Liver (tissue), 9 donors: ENCODE measurements around the gene SNAPC4. TPM values are rescaled to one million over a fixed set of nuclear protein-coding genes. Genes with fewer than 3 reads are reported as not detected.

Source experiments
- DNase-seq: peaks from one replicate; pipeline ENCODE4 v3.0.0-alpha.2; 2017; ENCODE audit warnings: low spot score
- H3K27ac ChIP-seq, 2 donors: one replicate each; pipeline ENCODE4 v1.7.0; 2013; ENCODE audit warnings: inconsistent platforms in 2 of 2, low read length in 2 of 2, control low read depth in 1 of 2, low read depth in 1 of 2, mild to moderate bottlenecking in 1 of 2
- H3K27me3 ChIP-seq, 4 donors: one replicate each; pipeline versions ENCODE4 v1.6.1 to v1.7.0; 2013; ENCODE audit warnings: low read length in 3 of 4, inconsistent platforms in 1 of 4, mild to moderate bottlenecking in 1 of 4, moderate library complexity in 1 of 4; ENCODE audit not compliant: control insufficient read depth in 4 of 4, insufficient read depth in 4 of 4
- H3K36me3 ChIP-seq, 4 donors: one replicate each; pipeline versions ENCODE4 v1.6.1 to v1.7.0; 2013; ENCODE audit warnings: low read length in 3 of 4, mild to moderate bottlenecking in 3 of 4, low read depth in 1 of 4, moderate library complexity in 1 of 4; ENCODE audit not compliant: control insufficient read depth in 4 of 4, insufficient read depth in 3 of 4
- H3K4me1 ChIP-seq, 4 donors: one replicate each; pipeline versions ENCODE4 v1.6.1 to v1.7.0; 2013; ENCODE audit warnings: low read length in 3 of 4, mild to moderate bottlenecking in 3 of 4, moderate library complexity in 1 of 4; ENCODE audit not compliant: control insufficient read depth in 4 of 4, insufficient read depth in 4 of 4
- H3K4me3 ChIP-seq, 3 donors: one replicate each; pipeline versions ENCODE4 v1.6.1 to v1.7.0; 2013; ENCODE audit warnings: low read length in 3 of 3, control low read depth in 1 of 3, low read depth in 1 of 3, mild to moderate bottlenecking in 1 of 3
- H3K9ac ChIP-seq, 2 donors: one replicate each; pipeline ENCODE4 v1.7.0; 2013; ENCODE audit warnings: low read length in 2 of 2, mild to moderate bottlenecking in 2 of 2, moderate library complexity in 2 of 2, control low read depth in 1 of 2, low read depth in 1 of 2
- H3K9me3 ChIP-seq, 4 donors: one replicate each; pipeline versions ENCODE4 v1.6.1 to v1.7.0; 2013; ENCODE audit warnings: low read length in 3 of 4; ENCODE audit not compliant: control insufficient read depth in 4 of 4
- EGR1 ChIP-seq, 2 donors: IDR thresholded peaks; 2 replicates each; pipeline ENCODE4 v1.6.1; 2016 to 2018; ENCODE audit warnings: antibody characterized with exemption in 2 of 2, low read depth in 2 of 2
- FOXA1 ChIP-seq: IDR thresholded peaks from 2 replicates; pipeline ENCODE4 v1.6.1; 2016; ENCODE audit warnings: antibody characterized with exemption
- FOXA2 ChIP-seq: IDR thresholded peaks from 2 replicates; pipeline ENCODE4 v1.6.1; 2016; ENCODE audit warnings: antibody characterized with exemption
- GABPA ChIP-seq, 2 donors: IDR thresholded peaks in 1 of 2; conservative IDR thresholded peaks in 1 of 2; 2 replicates each; pipeline ENCODE4 v1.6.1; 2016; ENCODE audit warnings: antibody characterized with exemption in 2 of 2, mild to moderate bottlenecking in 1 of 2, moderate library complexity in 1 of 2
- HNF4A ChIP-seq, 2 donors: conservative IDR thresholded peaks; 2 replicates each; pipeline ENCODE4 v1.6.1; 2016; ENCODE audit warnings: antibody characterized with exemption in 2 of 2, mild to moderate bottlenecking in 2 of 2
- HNF4G ChIP-seq: IDR thresholded peaks from 2 replicates; pipeline ENCODE4 v1.6.1; 2016; ENCODE audit warnings: antibody characterized with exemption
- NR2F2 ChIP-seq: IDR thresholded peaks from 2 replicates; pipeline ENCODE4 v1.6.1; 2016; ENCODE audit warnings: antibody characterized with exemption
- RAD21 ChIP-seq, 2 donors: IDR thresholded peaks; 2 replicates each; pipeline ENCODE4 v1.6.1; 2016; ENCODE audit warnings: antibody characterized with exemption in 2 of 2, mild to moderate bottlenecking in 2 of 2
- RXRA ChIP-seq, 2 donors: IDR thresholded peaks; 2 replicates each; pipeline ENCODE4 v1.6.1; 2017 to 2018; ENCODE audit warnings: antibody characterized with exemption in 2 of 2, mild to moderate bottlenecking in 1 of 2
- SP1 ChIP-seq: IDR thresholded peaks from 2 replicates; pipeline ENCODE4 v1.6.1; 2018; ENCODE audit warnings: antibody characterized with exemption, mild to moderate bottlenecking
- YY1 ChIP-seq: IDR thresholded peaks from 2 replicates; pipeline ENCODE4 v1.6.1; 2016; ENCODE audit warnings: antibody characterized with exemption, mild to moderate bottlenecking
- WGBS: extraction: QIAGEN DNeasy Blood & Tissue Kit; methylation state at CpG from one replicate; pipeline ENCODE4 v1.1.7; 2013; 5-methylcytosine and 5-hydroxymethylcytosine counted together
- polyA plus RNA-seq, 2 donors: library from polyadenylated mRNA; stranded (reverse) in 1 of 2; unstranded in 1 of 2; fragments of 200-250 nt in 1 of 2; fragments of >200 nt in 1 of 2; fragmentation: Nextera tagmentation in 1 of 2; extraction: Ambion mirVana in 1 of 2; gene quantifications; one replicate each; pipeline versions ENCODE4 v1.2.1 to v1.2.3, GENCODE V29; 2013 to 2015
- total RNA-seq, 2 donors: library from RNA; depleted of rRNA; stranded (reverse); fragments of >200 nt; gene quantifications; one replicate each; pipeline ENCODE4 v1.2.3, GENCODE V29; 2014
- TF ChIP-seq, protein P1 (sequence below): IDR thresholded peaks from 2 replicates; pipeline ENCODE4 v1.6.1; 2016; ENCODE audit warnings: antibody characterized with exemption, mild to moderate bottlenecking
- TF ChIP-seq, protein P2 (sequence below): IDR thresholded peaks from 2 replicates; pipeline ENCODE4 v1.6.1; 2016; ENCODE audit warnings: antibody characterized with exemption
- TF ChIP-seq, protein P3 (sequence below): IDR thresholded peaks from 2 replicates; pipeline ENCODE4 v1.6.1; 2016; ENCODE audit warnings: antibody characterized with exemption
- TF ChIP-seq, protein P4 (sequence below): fragments of 150-350 bp; IDR thresholded peaks from 2 replicates; pipeline ENCODE4 v1.5.1; 2017; ENCODE audit warnings: improper control_type of control experiment, low read depth, low read length; ENCODE audit not compliant: missing input control
- donor health status: healthy.
- donor health status: healthy.
- donor health status: healthy.
- donor health status: healthy.
- donor health status: healthy.

Gene SNAPC4
- total and polyA plus RNA-seq, 4 donors, result 0.75 to 4.2 (median 3.1) TPM

DNA sequence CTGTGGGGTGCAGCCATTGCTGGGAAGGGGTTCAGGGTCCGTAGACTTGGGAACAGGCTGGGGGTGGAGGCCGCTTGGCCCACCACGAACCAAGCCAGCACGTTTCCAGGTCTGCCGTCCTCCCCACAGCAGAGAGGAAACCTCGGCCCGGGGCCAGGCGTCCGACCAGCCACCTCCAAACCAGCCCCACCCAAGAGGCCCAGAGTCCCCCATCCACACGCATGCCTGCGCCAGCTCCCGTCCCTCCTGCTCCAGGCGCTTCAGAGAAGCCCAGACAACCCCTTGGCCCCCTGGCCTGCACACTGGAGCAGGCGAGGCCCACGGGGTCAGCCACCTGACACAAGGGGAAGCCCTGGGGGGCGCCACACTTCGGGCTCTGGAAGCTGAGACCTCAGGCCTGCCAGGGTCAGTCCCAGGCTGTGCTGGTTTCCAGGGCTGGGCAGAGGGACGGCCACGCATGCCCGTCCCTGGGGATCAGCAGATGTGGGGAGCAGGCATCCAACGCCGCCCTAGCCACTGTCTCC is 42.7 kb downstream of the SNAPC4 start:
- whole genome bisulfite sequencing, result 86% methylated on average over 22 of the region's 22 CpGs
- no peak overlapping the region for H3K4me3 ChIP-seq
- H3K36me3 ChIP-seq, result peaks cover 0 to 1% (median 0%) of the 10 kb centered on the region in 4 donors
- DNase-seq, result no peak
- no peak overlapping the region for H3K27ac ChIP-seq
- H3K9me3 ChIP-seq, result no peaks in the 10 kb centered on the region
- TF ChIP-seq, protein P1, sequence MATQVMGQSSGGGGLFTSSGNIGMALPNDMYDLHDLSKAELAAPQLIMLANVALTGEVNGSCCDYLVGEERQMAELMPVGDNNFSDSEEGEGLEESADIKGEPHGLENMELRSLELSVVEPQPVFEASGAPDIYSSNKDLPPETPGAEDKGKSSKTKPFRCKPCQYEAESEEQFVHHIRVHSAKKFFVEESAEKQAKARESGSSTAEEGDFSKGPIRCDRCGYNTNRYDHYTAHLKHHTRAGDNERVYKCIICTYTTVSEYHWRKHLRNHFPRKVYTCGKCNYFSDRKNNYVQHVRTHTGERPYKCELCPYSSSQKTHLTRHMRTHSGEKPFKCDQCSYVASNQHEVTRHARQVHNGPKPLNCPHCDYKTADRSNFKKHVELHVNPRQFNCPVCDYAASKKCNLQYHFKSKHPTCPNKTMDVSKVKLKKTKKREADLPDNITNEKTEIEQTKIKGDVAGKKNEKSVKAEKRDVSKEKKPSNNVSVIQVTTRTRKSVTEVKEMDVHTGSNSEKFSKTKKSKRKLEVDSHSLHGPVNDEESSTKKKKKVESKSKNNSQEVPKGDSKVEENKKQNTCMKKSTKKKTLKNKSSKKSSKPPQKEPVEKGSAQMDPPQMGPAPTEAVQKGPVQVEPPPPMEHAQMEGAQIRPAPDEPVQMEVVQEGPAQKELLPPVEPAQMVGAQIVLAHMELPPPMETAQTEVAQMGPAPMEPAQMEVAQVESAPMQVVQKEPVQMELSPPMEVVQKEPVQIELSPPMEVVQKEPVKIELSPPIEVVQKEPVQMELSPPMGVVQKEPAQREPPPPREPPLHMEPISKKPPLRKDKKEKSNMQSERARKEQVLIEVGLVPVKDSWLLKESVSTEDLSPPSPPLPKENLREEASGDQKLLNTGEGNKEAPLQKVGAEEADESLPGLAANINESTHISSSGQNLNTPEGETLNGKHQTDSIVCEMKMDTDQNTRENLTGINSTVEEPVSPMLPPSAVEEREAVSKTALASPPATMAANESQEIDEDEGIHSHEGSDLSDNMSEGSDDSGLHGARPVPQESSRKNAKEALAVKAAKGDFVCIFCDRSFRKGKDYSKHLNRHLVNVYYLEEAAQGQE, result no peak
- TF ChIP-seq SP1 (no peak), HNF4A (conservative IDR thresholded peaks at IDR 0.05) (no peak), FOXA1 (no peak), NR2F2 (no peak), GABPA (IDR thresholded peaks at IDR 0.05 in 1 of 2, conservative IDR thresholded peaks at IDR 0.05 in 1 of 2) (no peak), RXRA (IDR thresholded peaks at IDR 0.05) (no peak), YY1 (no peak), EGR1 (IDR thresholded peaks at IDR 0.05; ENCODE audit: low read depth in 2 of 2) (no peak), FOXA2 (no peak), HNF4G (no peak), RAD21 (IDR thresholded peaks at IDR 0.05) (no peak)
- TF ChIP-seq, protein P2, sequence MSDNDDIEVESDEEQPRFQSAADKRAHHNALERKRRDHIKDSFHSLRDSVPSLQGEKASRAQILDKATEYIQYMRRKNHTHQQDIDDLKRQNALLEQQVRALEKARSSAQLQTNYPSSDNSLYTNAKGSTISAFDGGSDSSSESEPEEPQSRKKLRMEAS, result no peak
- TF ChIP-seq, protein P3, sequence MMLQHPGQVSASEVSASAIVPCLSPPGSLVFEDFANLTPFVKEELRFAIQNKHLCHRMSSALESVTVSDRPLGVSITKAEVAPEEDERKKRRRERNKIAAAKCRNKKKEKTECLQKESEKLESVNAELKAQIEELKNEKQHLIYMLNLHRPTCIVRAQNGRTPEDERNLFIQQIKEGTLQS, result no peak
- TF ChIP-seq, protein P4, sequence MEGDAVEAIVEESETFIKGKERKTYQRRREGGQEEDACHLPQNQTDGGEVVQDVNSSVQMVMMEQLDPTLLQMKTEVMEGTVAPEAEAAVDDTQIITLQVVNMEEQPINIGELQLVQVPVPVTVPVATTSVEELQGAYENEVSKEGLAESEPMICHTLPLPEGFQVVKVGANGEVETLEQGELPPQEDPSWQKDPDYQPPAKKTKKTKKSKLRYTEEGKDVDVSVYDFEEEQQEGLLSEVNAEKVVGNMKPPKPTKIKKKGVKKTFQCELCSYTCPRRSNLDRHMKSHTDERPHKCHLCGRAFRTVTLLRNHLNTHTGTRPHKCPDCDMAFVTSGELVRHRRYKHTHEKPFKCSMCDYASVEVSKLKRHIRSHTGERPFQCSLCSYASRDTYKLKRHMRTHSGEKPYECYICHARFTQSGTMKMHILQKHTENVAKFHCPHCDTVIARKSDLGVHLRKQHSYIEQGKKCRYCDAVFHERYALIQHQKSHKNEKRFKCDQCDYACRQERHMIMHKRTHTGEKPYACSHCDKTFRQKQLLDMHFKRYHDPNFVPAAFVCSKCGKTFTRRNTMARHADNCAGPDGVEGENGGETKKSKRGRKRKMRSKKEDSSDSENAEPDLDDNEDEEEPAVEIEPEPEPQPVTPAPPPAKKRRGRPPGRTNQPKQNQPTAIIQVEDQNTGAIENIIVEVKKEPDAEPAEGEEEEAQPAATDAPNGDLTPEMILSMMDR, result no peak
- H3K27me3 ChIP-seq, result no peaks in the 10 kb centered on the region
- H3K4me1 ChIP-seq, result peaks cover 0 to 5% (median 1%) of the 10 kb centered on the region in 4 donors
- H3K9ac ChIP-seq, result no peak overlapping the region

DNA sequence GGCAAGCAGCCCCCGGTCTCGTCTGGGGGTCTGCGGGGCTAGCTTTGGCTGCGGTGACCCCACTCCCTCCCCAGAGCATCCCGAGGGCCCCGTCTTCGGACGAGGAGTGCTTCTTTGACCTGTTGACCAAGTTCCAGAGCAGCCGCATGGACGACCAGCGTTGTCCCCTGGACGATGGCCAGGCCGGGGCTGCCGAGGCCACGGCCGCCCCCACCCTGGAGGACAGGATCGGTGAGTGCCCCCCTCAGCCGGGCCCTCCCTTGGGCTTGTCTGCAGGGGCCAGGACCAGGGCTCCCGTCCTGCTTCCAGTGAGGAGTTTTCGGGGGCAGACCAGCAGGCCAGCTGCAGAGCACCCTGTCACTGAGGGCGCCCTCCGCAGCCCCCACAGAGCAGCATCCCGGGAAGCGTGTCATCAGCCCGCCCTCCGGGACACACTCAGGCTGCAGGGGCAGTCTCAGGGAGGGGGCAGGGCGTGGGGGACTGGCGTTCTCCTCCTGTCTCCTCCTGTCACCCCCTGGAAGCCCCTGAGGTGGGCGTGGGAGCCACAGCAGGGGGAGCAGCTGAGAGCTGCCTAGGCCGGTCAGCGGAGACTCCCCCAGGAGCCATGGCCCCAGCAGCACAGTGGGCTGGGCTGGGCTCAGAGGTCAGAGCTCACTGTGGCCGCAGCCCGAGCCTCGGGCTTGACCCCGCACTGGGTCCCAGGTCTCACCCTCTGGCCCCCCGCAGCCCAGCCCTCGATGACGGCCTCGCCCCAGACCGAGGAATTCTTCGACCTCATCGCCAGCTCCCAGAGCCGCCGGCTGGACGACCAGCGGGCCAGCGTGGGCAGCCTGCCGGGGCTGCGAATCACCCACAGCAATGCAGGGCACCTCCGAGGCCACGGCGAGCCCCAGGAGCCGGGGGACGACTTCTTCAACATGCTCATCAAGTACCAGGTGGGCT is 44.1 kb downstream of the SNAPC4 start:
- no peak for TF ChIP-seq EGR1 (IDR thresholded peaks at IDR 0.05; ENCODE audit: low read depth in 2 of 2)
- H3K4me3 ChIP-seq, result no peak overlapping the region
- no peak overlapping the region for H3K27ac ChIP-seq
- no peaks in the 10 kb centered on the region for H3K27me3 ChIP-seq
- WGBS, result 64% methylated on average over 54 of the region's 54 CpGs
- no peaks in the 10 kb centered on the region for H3K9me3 ChIP-seq
- no peak overlapping the region for H3K9ac ChIP-seq
- peaks cover 0 to 5% (median 1%) of the 10 kb centered on the region in 4 donors for H3K4me1 ChIP-seq
- DNase-seq, result no peak
- peaks cover 0 to 1% (median 0%) of the 10 kb centered on the region in 4 donors for H3K36me3 ChIP-seq
